Measurements from ENCODE around the gene ZNRF1.

ZNRF1 gene

GRCh38 chr16:75059411-75059810, 60.6 kb downstream of the ZNRF1 start:
- DNase-seq (ENCODE audit: low read depth): no peak
- no peak overlapping the region for H3K4me3 ChIP-seq (ENCODE audit: low read depth, low read length)
- no peak for TF ChIP-seq CTCF (IDR thresholded peaks at IDR 0.05; ENCODE audit: low read depth, low read length, missing control alignments)

DNA sequence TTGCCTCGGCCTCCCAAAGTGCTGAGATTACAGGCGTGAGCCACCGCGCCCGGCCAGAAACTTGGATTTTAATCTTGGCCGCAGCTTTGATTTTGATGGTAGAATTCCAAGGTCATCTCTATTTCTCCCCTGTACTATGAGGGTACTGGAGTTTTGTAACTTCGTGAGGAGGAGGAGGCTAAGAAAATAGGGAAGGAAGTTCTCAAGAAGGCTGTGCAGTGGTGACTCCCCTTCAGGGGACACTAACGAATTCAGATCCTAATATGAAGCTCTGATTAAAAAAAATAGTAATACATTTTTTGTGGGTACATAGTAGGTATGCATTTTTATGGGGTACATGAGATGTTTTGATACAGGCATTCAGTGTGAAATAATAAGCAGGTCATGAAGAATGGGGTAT, 61.9 kb downstream of the ZNRF1 start:
- DNase-seq (ENCODE audit: low read depth): no peak

GRCh38 chr16:75061669-75062068, 62.8 kb downstream of the ZNRF1 start:
- no peak for DNase-seq (ENCODE audit: low read depth)
- H3K4me3 ChIP-seq (ENCODE audit: low read depth, low read length): no peak overlapping the region
- no peak for TF ChIP-seq CTCF (IDR thresholded peaks at IDR 0.05; ENCODE audit: low read depth, low read length, missing control alignments)

More for the DNA sequence above, 61.9 kb downstream of the ZNRF1 start:
- no peak for TF ChIP-seq CTCF (IDR thresholded peaks at IDR 0.05; ENCODE audit: low read depth, low read length, missing control alignments)
- H3K4me3 ChIP-seq (ENCODE audit: low read depth, low read length): no peak overlapping the region

- no peak for TF ChIP-seq CTCF (IDR thresholded peaks at IDR 0.05; ENCODE audit: low read depth, low read length, missing control alignments)
- DNase-seq (ENCODE audit: low read depth): no peak
- H3K4me3 ChIP-seq (ENCODE audit: low read depth, low read length): no peak overlapping the region
Measured at GRCh38 chr16:75062135-75062975, 63.5 kb downstream of the ZNRF1 start.

GRCh38 chr16:75062976-75063346, 64.1 kb downstream of the ZNRF1 start:
- no peak overlapping the region for H3K4me3 ChIP-seq (ENCODE audit: low read depth, low read length)
- DNase-seq (ENCODE audit: low read depth): no peak
- TF ChIP-seq CTCF (IDR thresholded peaks at IDR 0.05; ENCODE audit: low read depth, low read length, missing control alignments): no peak

DNA sequence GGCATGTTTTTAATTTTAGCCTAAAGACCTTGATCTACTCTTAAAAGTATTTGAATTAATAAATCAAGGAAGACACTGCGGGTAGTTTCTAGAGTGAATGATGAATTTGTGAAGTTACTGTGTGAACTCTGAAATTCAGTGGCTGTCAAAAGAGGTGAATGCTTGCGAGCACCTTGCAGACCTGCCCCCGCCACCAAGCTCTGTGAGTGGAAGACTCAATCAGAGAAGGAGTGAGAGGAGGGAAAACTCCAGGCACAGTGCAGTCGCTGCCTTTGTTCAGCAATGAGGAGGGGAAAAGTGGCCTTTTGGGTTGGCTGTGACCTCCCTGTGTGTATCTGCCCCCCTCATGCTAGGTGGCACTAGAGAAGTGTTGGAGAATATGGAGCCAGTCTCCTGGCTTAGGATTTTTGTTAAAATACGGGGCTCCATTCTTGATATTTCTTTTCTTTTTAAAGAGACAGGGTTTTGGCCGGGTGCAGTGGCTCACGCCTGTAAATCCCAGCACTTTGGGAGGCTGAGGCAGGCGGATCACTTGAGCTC, 64.8 kb downstream of the ZNRF1 start:
- TF ChIP-seq CTCF (IDR thresholded peaks at IDR 0.05; ENCODE audit: low read depth, low read length, missing control alignments): no peak
- no peak for DNase-seq (ENCODE audit: low read depth)

More for the DNA sequence above, 64.8 kb downstream of the ZNRF1 start:
- no peak overlapping the region for H3K4me3 ChIP-seq (ENCODE audit: low read depth, low read length)

All from GM12864 (cell line).